Measurements from ENCODE around the gene DUSP28. TPM values are rescaled to one million over a fixed set of nuclear protein-coding genes. Genes with fewer than 3 reads are reported as not detected.

The DUSP28 gene
- total and polyA plus RNA-seq, 2 of the 8 experiments (the other 6 are each of a cell fraction or from before 2014, with no cell fraction given), result 2.1 to 2.3 TPM

DNA sequence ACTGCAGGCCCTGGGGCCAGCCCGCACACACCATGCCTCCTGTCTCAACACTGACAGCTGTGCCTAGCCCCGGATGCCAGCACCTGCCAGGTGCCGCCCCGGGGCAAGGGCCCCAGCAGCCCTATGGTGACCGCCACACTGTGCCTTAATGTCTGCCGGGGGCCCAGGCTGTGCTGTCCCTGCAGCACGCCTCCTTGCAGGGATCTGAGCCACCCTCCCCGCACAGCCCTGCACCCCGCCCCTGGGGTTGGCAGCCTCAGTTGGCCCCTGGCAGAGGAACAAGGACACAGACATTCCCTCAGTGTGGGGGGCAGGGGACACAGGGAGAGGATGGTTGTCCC, 17.9 kb downstream of the DUSP28 start:
- Histone ChIP-seq H2BK20ac (ENCODE audit: low read length) (no peak overlapping the region), H3K9me3 (ENCODE audit: insufficient read depth in 2 of 2, low read depth in 1 of 2, low read length in 1 of 2) (no peaks in the 10 kb centered on the region), H2BK5ac (ENCODE audit: low read depth, low read length) (no peak overlapping the region), H3K4ac (replicated peaks; ENCODE audit: insufficient read length, low read depth, low read length) (no peak overlapping the region), H2AK5ac (ENCODE audit: low read depth, low read length) (no peak overlapping the region), H2BK120ac (replicated peaks; ENCODE audit: low read depth, low read length) (no peak overlapping the region), H3K79me1 (ENCODE audit: low read depth, low read length) (peaks cover 7% of the 10 kb centered on the region), H3K4me1 (replicated peaks in 1 of 4; ENCODE audit: control insufficient read depth in 3 of 4, insufficient read depth in 4 of 4, low read length in 3 of 4) (peaks cover 0 to 9% (median 0%) of the 10 kb centered on the region in 4 experiments; a peak in 2 of 7 replicates), H3K27me3 (replicated peaks in 1 of 4; ENCODE audit: control insufficient read depth in 3 of 4, extremely low read depth in 1 of 4, insufficient read depth in 3 of 4, low read length in 3 of 4) (no peaks in the 10 kb centered on the region), H2AFZ (ENCODE audit: low read length) (no peak overlapping the region), H3K4me2 (ENCODE audit: insufficient read depth in 1 of 2, low read depth in 2 of 2, low read length in 2 of 2) (no peak overlapping the region), H3K18ac (ENCODE audit: extremely low read depth, low read length) (no peak overlapping the region), H3K23me2 (ENCODE audit: low read depth, low read length) (no peaks in the 10 kb centered on the region), H4K20me1 (replicated peaks in 1 of 2; ENCODE audit: control insufficient read depth in 1 of 2, insufficient read depth in 2 of 2, low read length in 2 of 2) (peaks cover 8 to 18% of the 10 kb centered on the region in 2 experiments), H2BK12ac (ENCODE audit: low read depth, low read length) (no peak overlapping the region), H3K56ac (replicated peaks; ENCODE audit: insufficient read length, low read depth, low read length) (no peak overlapping the region), H3K79me2 (ENCODE audit: control insufficient read depth in 1 of 2, insufficient read depth in 2 of 2, low read length in 2 of 2) (0 out of 4 replicates have a peak, but pooled peaks cover 0 to 5% of the 10 kb centered on the region in 2 experiments), H3K14ac (ENCODE audit: insufficient read length) (no peak overlapping the region), H3K4me3 (ENCODE audit: extremely low read depth in 1 of 4, insufficient read depth in 2 of 4, low read depth in 3 of 4, low read length in 4 of 4) (no peak overlapping the region), H3K36me3 (ENCODE audit: control insufficient read depth in 2 of 4, insufficient read depth in 4 of 4, low read length in 3 of 4) (no peaks in the 10 kb centered on the region), H4K5ac (ENCODE audit: insufficient read length, low read depth, low read length) (no peak overlapping the region), H4K91ac (replicated peaks; ENCODE audit: insufficient read length, low read length) (no peak overlapping the region), H3K9ac (replicated peaks in 1 of 4; ENCODE audit: extremely low read depth in 1 of 4, low read depth in 3 of 4, low read length in 3 of 4) (no peak overlapping the region), H3K27ac (ENCODE audit: low read depth, low read length) (no peak overlapping the region), H2BK15ac (ENCODE audit: low read length) (no peak overlapping the region), H3K23ac (ENCODE audit: insufficient read length) (no peak overlapping the region), H4K8ac (ENCODE audit: extremely low read depth, insufficient read depth, low read length) (no peak overlapping the region)
- DNase-seq (ENCODE audit: low read depth in 1 of 2, low spot score in 2 of 2) (no peak), FAIRE-seq (no peak)
- ChIA-PET CTCF (ENCODE audit: partially characterized antibody) (interaction anchor here (0.7 to 1.2 kb wide), 3 partner anchors 12 to 25 kb away, joined by 3 to 5 read pairs (median 3); no protein-coding TSS in a partner anchor), POLR2A (ENCODE audit: partially characterized antibody) (interaction anchor here (1.4 kb wide), 1 partner anchor 12 kb away, joined by 3 read pairs; no protein-coding TSS in a partner anchor)
- no peak for TF ChIP-seq KDM4A (IDR thresholded peaks at IDR 0.05; ENCODE audit: low read depth, low read length, severe bottlenecking)
- TF ChIP-seq CHD1 (IDR thresholded peaks at IDR 0.05; ENCODE audit: low read depth, low read length), result no peak
- TF ChIP-seq PHF8 (conservative IDR thresholded peaks at IDR 0.05; ENCODE audit: low read depth, low read length), result no peak
- no peak for TF ChIP-seq TAF7 (optimal IDR thresholded peaks at IDR 0.05; ENCODE audit: borderline replicate concordance, low read depth, low read length)
- no peak for TF ChIP-seq SP1 (IDR thresholded peaks at IDR 0.05; ENCODE audit: low read depth, low read length)
- no peak for TF ChIP-seq RXRA (IDR thresholded peaks at IDR 0.05; ENCODE audit: insufficient read depth, low read depth, low read length)
- 96% methylated on average over 5 of the region's 9 CpGs; no CpG with 5 or more reads in 1 of the 2 experiments for WGBS, 2 experiments (ENCODE audit: extremely low coverage in 1 of 2, insufficient coverage in 1 of 2, insufficient read length in 1 of 2, insufficient replicate concordance in 2 of 2, low coverage in 1 of 2, low lambda C conversion rate in 2 of 2, missing lambda C conversion rate in 1 of 2)

All from H1 (cell line).